Activated T-cell treated with anti-CD3 and anti-CD28 coated beads, Interleukin-2, amount 50 U/mL, for 72 hours (primary cell): Measurements from ENCODE around the gene SLC25A12. TPM values are rescaled to one million over a fixed set of nuclear protein-coding genes. Genes with fewer than 3 reads are reported as not detected.

ENCODE experiments used
- ATAC-seq, 2 donors: fragments of 150-1000 bp; cut with Tn5 transposase; replicated peaks in 1 of 2; 2 replicates each; pipeline ENCODE4 v1.10.0; 2021; ENCODE audit warnings: moderate library complexity in 2 of 2, mild to moderate bottlenecking in 1 of 2
- DNase-seq, 2 donors: peaks; one replicate each; pipeline ENCODE4 v3.0.0; 2021 to 2022; ENCODE audit warnings: mixed read lengths in 1 of 2
- H3K27ac Mint-ChIP-seq: one replicate; pipeline ENCODE4 v1.8.0; 2022; ENCODE audit warnings: mild to moderate bottlenecking, moderate library complexity, mixed read lengths
- H3K27me3 Mint-ChIP-seq: one replicate; pipeline ENCODE4 v1.8.0; 2022; ENCODE audit warnings: low read depth, mixed read lengths
- H3K36me3 Mint-ChIP-seq, 2 donors: one replicate each; pipeline ENCODE4 v1.8.0; 2022; ENCODE audit warnings: mixed read lengths in 2 of 2, mild to moderate bottlenecking in 1 of 2; ENCODE audit not compliant: insufficient read depth in 2 of 2
- H3K4me1 Mint-ChIP-seq: one replicate; pipeline ENCODE4 v1.8.0; 2022; ENCODE audit warnings: low read depth, mixed read lengths
- H3K4me3 Mint-ChIP-seq, 2 donors: one replicate each; pipeline ENCODE4 v1.8.0; 2022; ENCODE audit warnings: mild to moderate bottlenecking in 2 of 2, mixed read lengths in 2 of 2, moderate library complexity in 2 of 2
- H3K9me3 Mint-ChIP-seq, 2 donors: one replicate each; pipeline ENCODE4 v1.8.0; 2022; ENCODE audit warnings: mixed read lengths in 2 of 2
- total RNA-seq, 2 donors: library from RNA; stranded (reverse); gene quantifications; one replicate each; pipeline ENCODE4 v1.2.3, GENCODE V29; 2022

SLC25A12 gene
- total RNA-seq, 2 donors from 2014 or later, result 27.4 to 36.4 TPM

- DNase-seq, result no peak
- H3K9me3 Mint-ChIP-seq, result peaks cover 0 to 15% of the 10 kb centered on the region in 2 donors
- ATAC-seq, result peak in 1 of 2 donors; percentile 9
- H3K4me1 Mint-ChIP-seq, result no peaks in the 10 kb centered on the region
- H3K27me3 Mint-ChIP-seq, result no peaks in the 10 kb centered on the region
- H3K27ac Mint-ChIP-seq, result peak overlapping the region; percentile 38
- peaks cover 20 to 29% of the 10 kb centered on the region in 2 donors for H3K36me3 Mint-ChIP-seq
- no peak overlapping the region for H3K4me3 Mint-ChIP-seq
These were observed 139.6 kb downstream of the SLC25A12 start for GRCh38 chr2:171754254-171754939.

GRCh38 chr2:171747371-171747770, 146.7 kb downstream of the SLC25A12 start:
- peaks cover 2 to 5% of the 10 kb centered on the region in 2 donors for H3K36me3 Mint-ChIP-seq
- no peaks in the 10 kb centered on the region for H3K27me3 Mint-ChIP-seq
- no peak overlapping the region for H3K27ac Mint-ChIP-seq
- H3K9me3 Mint-ChIP-seq, result no peaks in the 10 kb centered on the region
- no peak for ATAC-seq
- H3K4me3 Mint-ChIP-seq, result no peak overlapping the region
- DNase-seq, result no peak
- H3K4me1 Mint-ChIP-seq, result no peaks in the 10 kb centered on the region

- H3K27ac Mint-ChIP-seq, result no peak overlapping the region
- peaks cover 2 to 5% of the 10 kb centered on the region in 2 donors for H3K36me3 Mint-ChIP-seq
These were observed 148.2 kb downstream of the SLC25A12 start for GRCh38 chr2:171745806-171746205.

GRCh38 chr2:171745141-171745540, 148.9 kb downstream of the SLC25A12 start:
- DNase-seq (no peak), ATAC-seq (peak; percentile 57 to 89)
- Mint-ChIP-seq H3K27me3 (no peaks in the 10 kb centered on the region), H3K9me3 (no peaks in the 10 kb centered on the region), H3K36me3 (peaks cover 2 to 5% of the 10 kb centered on the region in 2 donors), H3K27ac (peak overlapping the region; percentile 19), H3K4me3 (peak overlapping the region in 1 of 2 donors; percentile 14), H3K4me1 (peaks cover 5% of the 10 kb centered on the region)

More at GRCh38 chr2:171745806-171746205, 148.2 kb downstream of the SLC25A12 start:
- peaks cover 5% of the 10 kb centered on the region for H3K4me1 Mint-ChIP-seq
- ATAC-seq (no peak), DNase-seq (no peak)
- no peaks in the 10 kb centered on the region for H3K9me3 Mint-ChIP-seq
- H3K4me3 Mint-ChIP-seq, result no peak overlapping the region
- no peaks in the 10 kb centered on the region for H3K27me3 Mint-ChIP-seq

- no peak for ATAC-seq
- Mint-ChIP-seq H3K9me3 (no peaks in the 10 kb centered on the region), H3K4me1 (peaks cover 5% of the 10 kb centered on the region), H3K27me3 (no peaks in the 10 kb centered on the region), H3K4me3 (no peak overlapping the region), H3K36me3 (peaks cover 5 to 6% of the 10 kb centered on the region in 2 donors), H3K27ac (no peak overlapping the region)
- DNase-seq, result no peak
These were observed 151.3 kb downstream of the SLC25A12 start for GRCh38 chr2:171742760-171743159.

GRCh38 chr2:171741189-171741588, 152.9 kb downstream of the SLC25A12 start:
- H3K4me3 Mint-ChIP-seq, result no peak overlapping the region
- ATAC-seq, result peak in 1 of 2 donors; percentile 17
- peaks cover 6 to 7% of the 10 kb centered on the region in 2 donors for H3K36me3 Mint-ChIP-seq
- DNase-seq, result no peak
- peaks cover 5% of the 10 kb centered on the region for H3K4me1 Mint-ChIP-seq
- H3K27me3 Mint-ChIP-seq, result no peaks in the 10 kb centered on the region
- H3K9me3 Mint-ChIP-seq, result no peaks in the 10 kb centered on the region
- H3K27ac Mint-ChIP-seq, result no peak overlapping the region

GRCh38 chr2:171735991-171736710, 157.9 kb downstream of the SLC25A12 start:
- Mint-ChIP-seq H3K9me3 (no peaks in the 10 kb centered on the region), H3K4me1 (peaks cover 2% of the 10 kb centered on the region), H3K27ac (no peak overlapping the region), H3K4me3 (no peak overlapping the region), H3K27me3 (no peaks in the 10 kb centered on the region), H3K36me3 (peaks cover 5 to 13% of the 10 kb centered on the region in 2 donors)
- DNase-seq (no peak), ATAC-seq (no peak)

Other genes with a start within 250 kb of the SLC25A12 start
- gene DYNC1I2, start 206.8 kb downstream of the SLC25A12 start, total RNA-seq, result 10 to 100 TPM; 37.6 to 39.5 TPM
- 10 to 100 TPM; 46.9 to 52.5 TPM for gene HAT1, start 28.2 kb upstream of the SLC25A12 start, total RNA-seq
- gene METAP1D, start 105.7 kb upstream of the SLC25A12 start, total RNA-seq, result 1 to 10 TPM; 4.4 to 9.9 TPM
- gene DLX1, start 191.3 kb upstream of the SLC25A12 start, total RNA-seq, result under 1 TPM in 1 of 2 donors, not detected in 1; 0.24 TPM
- gene DLX2, start 208.7 kb upstream of the SLC25A12 start, total RNA-seq, result under 1 TPM; 0.23 to 0.24 TPM